HepG2 (cell line): ENCODE measurements around the gene MAGEA4. TPM values are rescaled to one million over a fixed set of nuclear protein-coding genes. Genes with fewer than 3 reads are reported as not detected.

Experiments used
- ATAC-seq: fragments of 200-7000 bp; cut with Tn5 transposase; 3 replicates; pipeline ENCODE4 v1.9.1; 2020; ENCODE audit warnings: mild to moderate bottlenecking, moderate library complexity
- BruUV-seq: library from RNA; stranded (reverse); fragments of 400-500 nt; replicated peaks from 2 replicates; lab custom pipeline; 2021; lab: Mats Ljungman, UMichigan
- CTCF ChIA-PET: fragments of 300-600 bp; formaldehyde crosslinking; extraction: SDS; loops from one replicate; lab custom pipeline; 2021; ENCODE audit warnings: low total read pairs, inconsistent platforms, low intra/inter-chr PET ratio; lab: Yijun Ruan, JAX
- POLR2A ChIA-PET: fragments of 350-600 bp; sonication (Branson Sonifier 250); formaldehyde crosslinking; loops from one replicate; lab custom pipeline; 2020; ENCODE audit warnings: antibody characterized with exemption, inconsistent platforms; lab: Yijun Ruan, JAX
- DNase-seq: peaks from one replicate; pipeline ENCODE4 v3.0.0-alpha.2; 2015; ENCODE audit warnings: low spot score
- FAIRE-seq: peaks from 3 replicates; lab custom pipeline; 2011; peaks lifted over from hg19 to GRCh38; lab: Jason Lieb, UNC
- H2AFZ ChIP-seq: one replicate; pipeline ENCODE4 v1.6.1; 2011; ENCODE audit warnings: low read length, inconsistent platforms
- H3K27ac ChIP-seq: fragments of 300-600 bp; 3 replicates; pipeline ENCODE4 v1.8.0; 2011; ENCODE audit warnings: mixed run types, mild to moderate bottlenecking, mixed read lengths, low read length, inconsistent platforms; ENCODE audit not compliant: insufficient read depth; ENCODE audit errors: extremely low read length
- H3K27me3 ChIP-seq, 2 experiments: fragments of 200-600 bp in 1 of 2; 2 replicates in 1 of 2; 3 replicates in 1 of 2; pipeline versions ENCODE4 v1.6.0 to v1.8.0; 2011; ENCODE audit warnings: low read length in 2 of 2, mild to moderate bottlenecking in 2 of 2, moderate library complexity in 2 of 2, inconsistent platforms in 1 of 2; ENCODE audit not compliant: insufficient read depth in 2 of 2, control insufficient read depth in 1 of 2
- H3K36me3 ChIP-seq, 2 experiments: fragments of 200-600 bp in 1 of 2; replicated peaks in 1 of 2; 2 replicates in 1 of 2; 3 replicates in 1 of 2; pipeline versions ENCODE4 v1.5.1 to v1.8.0; 2011; ENCODE audit warnings: low read length in 2 of 2, inconsistent platforms in 1 of 2; ENCODE audit not compliant: insufficient read depth in 2 of 2, control insufficient read depth in 1 of 2
- H3K4me1 ChIP-seq: 2 replicates; pipeline ENCODE4 v1.5.1; 2012; ENCODE audit warnings: low read length, inconsistent platforms; ENCODE audit not compliant: insufficient read depth
- H3K4me2 ChIP-seq: 2 replicates; pipeline ENCODE4 v1.6.0; 2011; ENCODE audit warnings: low read depth, low read length, inconsistent platforms
- H3K4me3 ChIP-seq, 3 experiments: fragments of 200-600 bp in 1 of 3; sonication (generic), shearing (Covaris generic) in 1 of 3; replicated peaks in 1 of 3; 2 replicates each; pipeline ENCODE4 v1.5.1; 2011 to 2016; ENCODE audit warnings: low read length in 3 of 3, inconsistent platforms in 2 of 3, low read depth in 2 of 3, mild to moderate bottlenecking in 2 of 3, control low read depth in 1 of 3, mixed read lengths in 1 of 3; ENCODE audit not compliant: insufficient read depth in 1 of 3
- H3K79me2 ChIP-seq: one replicate; pipeline ENCODE4 v1.6.1; 2011; ENCODE audit warnings: low read length, inconsistent platforms; ENCODE audit not compliant: insufficient read depth
- H3K9ac ChIP-seq: 2 replicates; pipeline ENCODE4 v1.6.0; 2011; ENCODE audit warnings: mild to moderate bottlenecking, low read depth, low read length, inconsistent platforms; ENCODE audit not compliant: insufficient read depth
- H3K9me3 ChIP-seq: 2 replicates; pipeline ENCODE4 v1.5.1; 2012; ENCODE audit warnings: mild to moderate bottlenecking, low read length
- H4K20me1 ChIP-seq: 2 replicates; pipeline ENCODE4 v1.6.0; 2011; ENCODE audit warnings: inconsistent platforms, mild to moderate bottlenecking, low read length, moderate library complexity; ENCODE audit not compliant: insufficient read depth
- FOSL2 ChIP-seq: sonication (generic); formaldehyde crosslinking; IDR thresholded peaks from 2 replicates; pipeline ENCODE4 v1.4.0; 2020; ENCODE audit warnings: missing genetic modification reagents
- MTF1 ChIP-seq: sonication (generic); formaldehyde crosslinking; IDR thresholded peaks from 2 replicates; pipeline ENCODE4 v1.5.0; 2020; ENCODE audit warnings: missing genetic modification reagents
- ZNF292 ChIP-seq: sonication (generic); formaldehyde crosslinking; IDR thresholded peaks from 2 replicates; pipeline ENCODE4 v1.8.1; 2022; ENCODE audit warnings: mild to moderate bottlenecking, low read depth, missing genetic modification reagents, borderline replicate concordance
- ZNF318 ChIP-seq: sonication (generic); formaldehyde crosslinking; IDR thresholded peaks from 2 replicates; pipeline ENCODE4 v1.4.0; 2020; ENCODE audit warnings: mild to moderate bottlenecking, missing genetic modification reagents
- WGBS: methylation state at CpG from one replicate; pipeline ENCODE4 v1.1.6; 2017; ENCODE audit warnings: low lambda C conversion rate; 5-methylcytosine and 5-hydroxymethylcytosine counted together
- in situ Hi-C: cut with HindIII; loops from 2 replicates; pipeline ENCODE4 v1.10.0; 2017; ENCODE audit warnings: low pct_unique_long_range_greater_than_20kb; ENCODE audit not compliant: extremely low pct_ligation_motif_present
- intact Hi-C: fragments of 100-400 bp; cut with micrococcal nuclease; formaldehyde crosslinking; loops from one replicate; pipeline ENCODE4 v1.10.0; 2022; ENCODE audit not compliant: unreplicated experiment
- polyA plus RNA-seq, 8 experiments: library from polyadenylated mRNA; depleted of rRNA in 3 of 8; stranded (reverse) in 7 of 8; unstranded in 1 of 8; fragments of >200 nt; fragmentation: Illumina TruSeq in 4 of 8; extraction: Trizol in 4 of 8; gene quantifications; 2 replicates each; pipeline versions ENCODE4 v1.2.1 to v1.2.3, GENCODE V29; 2011 to 2016; ENCODE audit warnings: low read depth in 4 of 8, missing spikeins in 1 of 8, mixed read lengths in 1 of 8; ENCODE audit not compliant: insufficient read depth in 1 of 8
- total RNA-seq, 5 experiments: library from RNA; depleted of rRNA; stranded (reverse); fragments of >200 nt; fragmentation: Illumina TruSeq; extraction: Trizol; gene quantifications; 2 replicates each; pipeline ENCODE4 v1.2.3, GENCODE V29; 2016; ENCODE audit warnings: low read depth in 1 of 5

The MAGEA4 gene
- total and polyA plus RNA-seq, 2 of the 13 experiments (the other 11 are each of a cell fraction or from before 2014, with no cell fraction given): not detected

- TF ChIP-seq ZNF318 (CRISPR knock-in tag): no peak
Observed at GRCh38 chrX:151901826-151902225, 10.9 kb upstream of the MAGEA4 start (continued).

GRCh38 chrX:151902813-151903591 lies 9.7 kb upstream of the MAGEA4 start:
- no peak overlapping the region for H3K9ac ChIP-seq
- no TSS peak for BruUV-seq
- CTCF ChIA-PET: no interaction called here
- no peak overlapping the region for H2AFZ ChIP-seq
- H3K4me3 ChIP-seq: no peak overlapping the region
- no peaks in the 10 kb centered on the region for H3K79me2 ChIP-seq
- intact Hi-C loops: no loop called here
- TF ChIP-seq MTF1 (CRISPR knock-in tag) (no peak), ZNF292 (CRISPR knock-in tag) (no peak), FOSL2 (CRISPR knock-in tag) (peak; percentile 42)
- TF ChIP-seq, all 625 proteins: peak for 1
- no peak overlapping the region for H3K4me2 ChIP-seq
- 0% methylated on average over 1 of the region's 6 CpGs for WGBS
- no peaks in the 10 kb centered on the region for H4K20me1 ChIP-seq
- no peaks in the 10 kb centered on the region for H3K9me3 ChIP-seq
- in situ Hi-C loops: no loop called here
- POLR2A ChIA-PET: no interaction called here
- FAIRE-seq (no peak), ATAC-seq (no peak; the same call in 2 of the 3 replicates), DNase-seq (peak; percentile 2)
- no peaks in the 10 kb centered on the region for H3K27me3 ChIP-seq
- H3K4me1 ChIP-seq: no peaks in the 10 kb centered on the region
- no peaks in the 10 kb centered on the region for H3K36me3 ChIP-seq
- no peak overlapping the region for H3K27ac ChIP-seq
